ENCODE results near the gene DOCK8.

DOCK8 gene

GRCh38 chr9:268616-269015 lies 54.0 kb downstream of the DOCK8 start:
- no peak for DNase-seq (ENCODE audit: low spot score)

- DNase-seq (ENCODE audit: low spot score): no peak
Measured at GRCh38 chr9:269081-269711, 54.5 kb downstream of the DOCK8 start.

- no peak for DNase-seq (ENCODE audit: low spot score)
Measured at GRCh38 chr9:270657-271237, 56.1 kb downstream of the DOCK8 start.

GRCh38 chr9:272251-273213 lies 57.9 kb downstream of the DOCK8 start:
- DNase-seq (ENCODE audit: low spot score): no peak

- no peak for DNase-seq (ENCODE audit: low spot score)
Measured at GRCh38 chr9:274406-274805, 59.7 kb downstream of the DOCK8 start.

GRCh38 chr9:277601-278295 lies 63.1 kb downstream of the DOCK8 start:
- no peak for DNase-seq (ENCODE audit: low spot score)

- DNase-seq (ENCODE audit: low spot score): no peak
Measured at GRCh38 chr9:278651-279050, 64.0 kb downstream of the DOCK8 start.

- no peak for DNase-seq (ENCODE audit: low spot score)
Measured at GRCh38 chr9:279674-280073, 65.0 kb downstream of the DOCK8 start.

- no peak for DNase-seq (ENCODE audit: low spot score)
Measured at GRCh38 chr9:281741-282645, 67.3 kb downstream of the DOCK8 start.

GRCh38 chr9:286071-286740 lies 71.5 kb downstream of the DOCK8 start:
- DNase-seq (ENCODE audit: low spot score): no peak

GRCh38 chr9:289121-289520 lies 74.5 kb downstream of the DOCK8 start:
- DNase-seq (ENCODE audit: low spot score): no peak

- no peak for DNase-seq (ENCODE audit: low spot score)
Measured at GRCh38 chr9:292915-293314, 78.2 kb downstream of the DOCK8 start.

GRCh38 chr9:295576-295975 lies 80.9 kb downstream of the DOCK8 start:
- DNase-seq (ENCODE audit: low spot score): no peak

- no peak for DNase-seq (ENCODE audit: low spot score)
Measured at GRCh38 chr9:296411-296810, 81.7 kb downstream of the DOCK8 start.

- no peak for DNase-seq (ENCODE audit: low spot score)
Measured at GRCh38 chr9:297104-297972, 82.7 kb downstream of the DOCK8 start.

GRCh38 chr9:303502-303901 lies 88.8 kb downstream of the DOCK8 start:
- DNase-seq (ENCODE audit: low spot score): no peak

- no peak for DNase-seq (ENCODE audit: low spot score)
Measured at GRCh38 chr9:304106-304505, 89.4 kb downstream of the DOCK8 start.

GRCh38 chr9:304519-305185 lies 90.0 kb downstream of the DOCK8 start:
- no peak for DNase-seq (ENCODE audit: low spot score)

- DNase-seq (ENCODE audit: low spot score): no peak
Measured at GRCh38 chr9:306907-307306, 92.2 kb downstream of the DOCK8 start.

All from left forelimb (tissue), 1 donor.